ENCODE results near the gene BTBD7. TPM values are rescaled to one million over a fixed set of nuclear protein-coding genes. Genes with fewer than 3 reads are reported as not detected.

BTBD7 gene
- total and polyA plus RNA-seq, 5 donors: 8.5 to 32.2 (median 28.2) TPM

GRCh38 chr14:93311082-93311481 lies 21.8 kb downstream of the BTBD7 start:
- DNase-seq (no peak), ATAC-seq (no peak)
- H3K27me3 ChIP-seq (ENCODE audit: control insufficient read depth, insufficient read depth): no peaks in the 10 kb centered on the region
- peaks cover 8% of the 10 kb centered on the region for H3K4me1 ChIP-seq (ENCODE audit: control insufficient read depth, insufficient read depth, low read length)
- no peak overlapping the region for H3K27ac ChIP-seq (ENCODE audit: low read length)
- intact Hi-C loops (cut with DNase I): no loop called here
- H3K4me3 ChIP-seq (ENCODE audit: low read length): no peak overlapping the region
- 55% methylated on average over 1 of the region's 1 CpG for WGBS
- H3K9me3 ChIP-seq (ENCODE audit: control insufficient read depth, low read length): no peaks in the 10 kb centered on the region

- ATAC-seq (no peak), DNase-seq (no peak)
- Histone ChIP-seq H3K27me3 (ENCODE audit: control insufficient read depth, insufficient read depth) (no peaks in the 10 kb centered on the region), H3K4me1 (ENCODE audit: control insufficient read depth, insufficient read depth, low read length) (peaks cover 9% of the 10 kb centered on the region), H3K9me3 (ENCODE audit: control insufficient read depth, low read length) (no peaks in the 10 kb centered on the region), H3K27ac (ENCODE audit: low read length) (no peak overlapping the region), H3K4me3 (ENCODE audit: low read length) (no peak overlapping the region)
- WGBS: 91% methylated on average over 2 of the region's 2 CpGs
- intact Hi-C loops (cut with DNase I): no loop called here
Observed at GRCh38 chr14:93309427-93309966, 23.3 kb downstream of the BTBD7 start.

DNA sequence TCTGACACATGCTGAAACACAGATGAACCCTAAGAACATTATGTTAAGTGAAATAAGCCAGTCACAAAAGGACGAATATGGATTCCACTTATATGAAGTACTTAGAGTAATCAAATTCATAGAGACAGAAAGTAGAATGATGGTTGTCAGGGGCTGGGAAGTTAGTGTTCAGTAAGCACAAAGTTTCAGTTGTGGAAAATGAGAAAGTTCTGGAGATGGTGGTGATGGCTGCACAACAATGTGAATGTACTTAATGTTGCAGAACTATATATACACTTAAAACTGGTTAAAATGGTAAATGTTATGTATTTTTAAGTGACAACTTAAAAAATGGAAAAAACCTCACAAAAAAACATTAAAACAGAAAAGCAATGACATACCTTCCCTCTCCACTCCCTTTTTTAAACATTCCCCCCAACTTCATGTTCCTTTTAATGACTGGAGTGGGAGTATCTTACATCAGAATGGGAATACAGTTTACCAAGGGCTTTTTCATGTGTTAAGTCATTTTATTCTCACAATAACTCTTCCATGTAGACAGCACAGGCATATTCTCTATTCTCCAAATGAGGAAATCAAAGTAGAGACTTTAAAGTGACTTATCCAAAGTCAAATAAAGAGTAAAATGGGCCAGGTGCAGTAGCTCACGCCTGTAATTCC lies 24.0 kb downstream of the BTBD7 start:
- no peak for DNase-seq
- 91% methylated on average over 2 of the region's 2 CpGs for WGBS
- H3K4me1 ChIP-seq (ENCODE audit: control insufficient read depth, insufficient read depth, low read length): peaks cover 12% of the 10 kb centered on the region
- H3K4me3 ChIP-seq (ENCODE audit: low read length): no peak overlapping the region
- H3K9me3 ChIP-seq (ENCODE audit: control insufficient read depth, low read length): no peaks in the 10 kb centered on the region
- H3K27ac ChIP-seq (ENCODE audit: low read length): no peak overlapping the region
- H3K27me3 ChIP-seq (ENCODE audit: control insufficient read depth, insufficient read depth): no peaks in the 10 kb centered on the region
- intact Hi-C loops (cut with DNase I): no loop called here
- ATAC-seq: no peak

GRCh38 chr14:93306812-93307211 lies 26.0 kb downstream of the BTBD7 start:
- intact Hi-C loops (cut with DNase I): no loop called here
- H3K4me1 ChIP-seq (ENCODE audit: control insufficient read depth, insufficient read depth, low read length): peaks cover 12% of the 10 kb centered on the region
- H3K27ac ChIP-seq (ENCODE audit: low read length): no peak overlapping the region
- H3K9me3 ChIP-seq (ENCODE audit: control insufficient read depth, low read length): no peaks in the 10 kb centered on the region
- H3K27me3 ChIP-seq (ENCODE audit: control insufficient read depth, insufficient read depth): no peaks in the 10 kb centered on the region
- no peak overlapping the region for H3K4me3 ChIP-seq (ENCODE audit: low read length)
- DNase-seq (no peak), ATAC-seq (no peak)

DNA sequence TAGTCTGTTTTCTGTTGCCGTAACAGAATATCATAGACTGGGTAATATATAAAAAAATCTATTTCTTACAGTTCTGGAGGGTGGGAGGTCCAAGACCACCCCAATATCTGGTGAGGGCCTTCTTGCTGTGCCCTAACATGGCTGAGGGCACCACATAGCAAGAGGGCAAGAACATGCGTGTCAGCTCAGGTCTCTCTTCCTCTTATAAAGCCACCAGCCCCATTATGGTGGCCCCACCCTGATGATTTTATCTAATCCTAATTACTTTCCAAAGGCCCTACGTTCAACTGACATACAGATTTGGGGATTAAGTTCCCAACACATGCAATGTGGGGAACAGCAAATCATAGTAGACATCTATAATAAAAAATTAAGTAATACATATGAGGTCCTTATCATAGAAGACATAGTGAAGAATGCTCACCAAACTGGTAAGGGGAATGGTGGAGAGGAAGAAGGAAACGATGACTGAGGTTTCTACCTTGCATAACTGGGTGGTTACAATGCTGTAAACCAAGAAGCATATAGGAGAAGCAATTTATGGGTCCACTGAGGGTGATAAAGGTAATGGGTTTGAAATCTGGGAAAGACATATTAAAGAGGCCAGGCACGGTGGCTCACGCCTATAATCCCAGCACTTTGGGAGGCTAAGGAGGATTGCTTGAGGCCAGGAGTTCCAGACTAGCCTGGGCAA lies 27.0 kb downstream of the BTBD7 start:
- Histone ChIP-seq H3K4me3 (ENCODE audit: low read length) (no peak overlapping the region), H3K27me3 (ENCODE audit: control insufficient read depth, insufficient read depth) (no peaks in the 10 kb centered on the region), H3K4me1 (ENCODE audit: control insufficient read depth, insufficient read depth, low read length) (peaks cover 12% of the 10 kb centered on the region), H3K27ac (ENCODE audit: low read length) (no peak overlapping the region), H3K9me3 (ENCODE audit: control insufficient read depth, low read length) (no peaks in the 10 kb centered on the region)
- WGBS: 87% methylated on average over 6 of the region's 6 CpGs
- no peak for ATAC-seq
- DNase-seq: no peak
- intact Hi-C loops (cut with DNase I): no loop called here

GRCh38 chr14:93304771-93305170 lies 28.1 kb downstream of the BTBD7 start:
- Histone ChIP-seq H3K4me1 (ENCODE audit: control insufficient read depth, insufficient read depth, low read length) (peaks cover 12% of the 10 kb centered on the region), H3K27ac (ENCODE audit: low read length) (no peak overlapping the region), H3K4me3 (ENCODE audit: low read length) (no peak overlapping the region), H3K27me3 (ENCODE audit: control insufficient read depth, insufficient read depth) (no peaks in the 10 kb centered on the region), H3K9me3 (ENCODE audit: control insufficient read depth, low read length) (no peaks in the 10 kb centered on the region)
- 99% methylated on average over 1 of the region's 1 CpG for WGBS
- intact Hi-C loops (cut with DNase I): no loop called here
- DNase-seq (no peak), ATAC-seq (no peak)

DNA sequence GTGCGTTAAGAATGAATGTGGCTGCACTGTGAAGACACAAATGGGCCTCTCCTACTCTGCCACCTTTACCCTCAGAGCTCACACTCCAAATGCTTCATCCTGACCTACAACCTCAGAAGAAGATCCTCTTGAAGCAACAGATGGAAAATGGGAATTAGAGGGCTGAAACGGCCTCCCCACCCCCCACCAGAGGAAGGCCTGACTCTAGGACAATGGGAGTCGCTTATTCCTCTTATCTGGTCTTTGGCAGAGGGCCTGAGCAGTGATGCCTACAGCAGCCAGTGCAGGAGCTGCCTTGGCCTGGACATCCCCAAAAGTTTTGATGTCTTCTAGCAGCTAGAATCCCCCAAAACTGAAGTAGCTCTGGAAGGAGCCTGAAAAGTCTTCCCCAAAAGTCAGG lies 29.2 kb downstream of the BTBD7 start:
- Histone ChIP-seq H3K27ac (ENCODE audit: low read length) (no peak overlapping the region), H3K4me1 (ENCODE audit: control insufficient read depth, insufficient read depth, low read length) (peaks cover 15% of the 10 kb centered on the region), H3K4me3 (ENCODE audit: low read length) (no peak overlapping the region), H3K27me3 (ENCODE audit: control insufficient read depth, insufficient read depth) (no peaks in the 10 kb centered on the region), H3K9me3 (ENCODE audit: control insufficient read depth, low read length) (no peaks in the 10 kb centered on the region)
- WGBS: 29% methylated on average over 3 of the region's 3 CpGs
- peak; percentile 86 to 91 for ATAC-seq
- peak in 2 of 3 donors; percentile 42 to 72 for DNase-seq
- intact Hi-C loops (cut with DNase I): no loop called here

- ATAC-seq (no peak), DNase-seq (no peak)
- Histone ChIP-seq H3K9me3 (ENCODE audit: control insufficient read depth, low read length) (no peaks in the 10 kb centered on the region), H3K27ac (ENCODE audit: low read length) (no peak overlapping the region), H3K27me3 (ENCODE audit: control insufficient read depth, insufficient read depth) (no peaks in the 10 kb centered on the region), H3K4me3 (ENCODE audit: low read length) (no peak overlapping the region), H3K4me1 (ENCODE audit: control insufficient read depth, insufficient read depth, low read length) (peaks cover 15% of the 10 kb centered on the region)
- WGBS: 90% methylated on average over 12 of the region's 12 CpGs
- intact Hi-C loops (cut with DNase I): no loop called here
Observed at GRCh38 chr14:93302688-93303581, 29.9 kb downstream of the BTBD7 start.

DNA sequence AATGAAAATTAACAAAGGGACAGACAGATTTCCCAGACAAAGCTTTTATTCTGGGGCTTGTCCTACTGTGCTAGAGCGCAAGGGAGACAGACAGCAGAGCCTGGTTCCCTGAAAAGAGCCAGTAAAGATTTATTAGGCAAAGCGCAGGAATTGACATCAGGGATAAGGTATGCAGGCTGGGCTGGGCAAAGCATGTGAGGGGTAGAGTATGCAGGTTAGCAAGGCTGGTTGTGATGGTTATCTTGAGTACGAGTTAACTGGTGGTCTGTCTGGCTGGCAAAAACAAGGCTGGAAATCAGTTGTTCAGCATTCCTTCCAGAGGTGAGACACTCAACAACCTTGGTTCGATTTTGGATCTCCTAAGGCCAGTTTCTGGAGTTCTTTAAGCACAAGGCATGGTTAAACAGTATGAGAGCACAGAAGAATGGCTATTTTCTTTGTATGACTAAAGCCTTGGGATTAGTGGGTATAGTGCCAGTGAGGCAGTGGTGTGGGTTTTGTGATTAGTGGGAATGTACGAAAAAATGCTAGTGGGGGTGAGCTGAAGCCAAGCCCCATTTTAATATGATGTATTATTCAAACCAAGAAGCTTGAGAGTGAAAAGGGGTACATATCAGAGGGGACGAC lies 30.9 kb downstream of the BTBD7 start:
- H3K4me3 ChIP-seq (ENCODE audit: low read length): no peak overlapping the region
- peaks cover 12% of the 10 kb centered on the region for H3K4me1 ChIP-seq (ENCODE audit: control insufficient read depth, insufficient read depth, low read length)
- no peak for ATAC-seq
- no peak overlapping the region for H3K27ac ChIP-seq (ENCODE audit: low read length)
- intact Hi-C loops (cut with DNase I): no loop called here
- no peaks in the 10 kb centered on the region for H3K9me3 ChIP-seq (ENCODE audit: control insufficient read depth, low read length)
- H3K27me3 ChIP-seq (ENCODE audit: control insufficient read depth, insufficient read depth): no peaks in the 10 kb centered on the region
- DNase-seq: no peak
- WGBS: 81% methylated on average over 6 of the region's 6 CpGs

DNA sequence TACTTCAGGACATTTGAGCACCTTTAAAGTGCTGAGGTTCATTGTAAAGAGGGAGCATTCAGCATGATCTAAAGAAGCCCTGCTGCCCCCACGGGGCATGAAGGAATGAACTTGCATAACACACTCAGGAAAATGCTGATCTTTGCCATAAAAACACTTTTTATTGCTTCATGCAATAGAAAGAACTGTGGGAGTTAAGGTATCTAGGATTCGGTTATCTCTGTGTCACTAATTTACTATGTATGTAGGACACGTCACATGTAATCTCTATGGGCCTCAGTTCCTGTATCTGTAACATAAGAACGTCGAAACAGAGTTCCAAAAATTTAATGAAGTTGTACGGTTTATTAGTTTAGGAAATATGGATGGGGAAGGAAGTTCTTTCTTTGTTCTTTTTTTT lies 33.0 kb downstream of the BTBD7 start:
- peaks cover 11% of the 10 kb centered on the region for H3K4me1 ChIP-seq (ENCODE audit: control insufficient read depth, insufficient read depth, low read length)
- H3K27ac ChIP-seq (ENCODE audit: low read length): no peak overlapping the region
- no peaks in the 10 kb centered on the region for H3K9me3 ChIP-seq (ENCODE audit: control insufficient read depth, low read length)
- no peaks in the 10 kb centered on the region for H3K27me3 ChIP-seq (ENCODE audit: control insufficient read depth, insufficient read depth)
- DNase-seq (no peak), ATAC-seq (no peak)
- 44% methylated on average over 6 of the region's 6 CpGs for WGBS
- H3K4me3 ChIP-seq (ENCODE audit: low read length): no peak overlapping the region
- intact Hi-C loops (cut with DNase I): no loop called here
